ENCODE data around the gene SLC8A1. TPM values are rescaled to one million over a fixed set of nuclear protein-coding genes. Genes with fewer than 3 reads are reported as not detected.

The SLC8A1 gene
- total and polyA plus RNA-seq, 8 donors = 0.31 to 105 (median 14.0) TPM

- H3K36me3 ChIP-seq = no peaks in the 10 kb centered on the region
- TF ChIP-seq POLR2A (IDR thresholded peaks at IDR 0.05) (no peak), CTCF (IDR thresholded peaks at IDR 0.05) (peak in 5 of 7 experiments; percentile 8 to 39 (median 28))
- H3K4me1 ChIP-seq = peaks cover 0 to 24% (median 7%) of the 10 kb centered on the region in 4 donors
- no peaks in the 10 kb centered on the region for H3K9me3 ChIP-seq
- no peak overlapping the region for H3K4me3 ChIP-seq
- peak; percentile 47 to 73 for DNase-seq
- no peak overlapping the region for H3K27ac ChIP-seq
- intact Hi-C loops (cut with DNase I; ENCODE audit: low total_unique reads) = no loop called here
- no peaks in the 10 kb centered on the region for H3K27me3 ChIP-seq
- WGBS, 5 donors = 0 to 20% (median 5%) methylated on average over 1 of the region's 1 CpG
Observed at GRCh38 chr2:40244675-40245074, 207.2 kb downstream of the SLC8A1 start.

GRCh38 chr2:40244251-40244650, 207.6 kb downstream of the SLC8A1 start:
- Histone ChIP-seq H3K27me3 (no peaks in the 10 kb centered on the region), H3K36me3 (no peaks in the 10 kb centered on the region), H3K9me3 (no peaks in the 10 kb centered on the region), H3K4me3 (no peak overlapping the region), H3K27ac (peak overlapping the region in 1 of 5 donors; percentile 28), H3K4me1 (peaks cover 0 to 29% (median 7%) of the 10 kb centered on the region in 4 donors)
- peak in 1 of 2 donors; percentile 12 for DNase-seq
- TF ChIP-seq POLR2AphosphoS5 (IDR thresholded peaks at IDR 0.05) (no peak), CTCF (IDR thresholded peaks at IDR 0.05) (no peak)
- intact Hi-C loops (cut with DNase I; ENCODE audit: low total_unique reads) = no loop called here
- 54 to 67% (median 56%) methylated on average over 6 of the region's 6 CpGs for WGBS, 5 donors

GRCh38 chr2:40243581-40244187, 208.2 kb downstream of the SLC8A1 start:
- no peaks in the 10 kb centered on the region for H3K36me3 ChIP-seq
- H3K9me3 ChIP-seq = no peaks in the 10 kb centered on the region
- 47 to 70% (median 68%) methylated on average over 3 of the region's 3 CpGs for WGBS, 5 donors
- H3K4me3 ChIP-seq = no peak overlapping the region
- intact Hi-C loops (cut with DNase I; ENCODE audit: low total_unique reads) = no loop called here
- peak overlapping the region in 1 of 5 donors; percentile 28 for H3K27ac ChIP-seq
- peak in 1 of 2 donors; percentile 39 for DNase-seq
- H3K4me1 ChIP-seq = peaks cover 0 to 30% (median 7%) of the 10 kb centered on the region in 4 donors
- TF ChIP-seq POLR2A (IDR thresholded peaks at IDR 0.05) = no peak
- H3K27me3 ChIP-seq = no peaks in the 10 kb centered on the region

GRCh38 chr2:40242315-40242714, 209.6 kb downstream of the SLC8A1 start:
- WGBS, 5 donors = 76 to 93% (median 86%) methylated on average over 3 of the region's 3 CpGs
- intact Hi-C loops (cut with DNase I; ENCODE audit: low total_unique reads) = no loop called here
- Histone ChIP-seq H3K27me3 (no peaks in the 10 kb centered on the region), H3K4me1 (peaks cover 0 to 30% (median 7%) of the 10 kb centered on the region in 4 donors), H3K27ac (no peak overlapping the region), H3K36me3 (no peaks in the 10 kb centered on the region), H3K9me3 (no peaks in the 10 kb centered on the region), H3K4me3 (no peak overlapping the region)
- no peak for DNase-seq
- TF ChIP-seq EP300 (IDR thresholded peaks at IDR 0.05) (no peak), CTCF (IDR thresholded peaks at IDR 0.05) (no peak), POLR2A (IDR thresholded peaks at IDR 0.05) (no peak), POLR2AphosphoS5 (IDR thresholded peaks at IDR 0.05) (no peak)

- H3K27ac ChIP-seq = peak overlapping the region in 4 of 5 donors; percentile 20 to 67 (median 40)
- DNase-seq = peak; percentile 39 to 92
- WGBS, 5 donors = 32 to 59% (median 54%) methylated on average over 5 of the region's 5 CpGs
- H3K9me3 ChIP-seq = no peaks in the 10 kb centered on the region
- peaks cover 0 to 29% (median 7%) of the 10 kb centered on the region in 4 donors for H3K4me1 ChIP-seq
- H3K4me3 ChIP-seq = no peak overlapping the region
- H3K36me3 ChIP-seq = no peaks in the 10 kb centered on the region
- H3K27me3 ChIP-seq = no peaks in the 10 kb centered on the region
- TF ChIP-seq EP300 (IDR thresholded peaks at IDR 0.05) (peak; percentile 26), CTCF (IDR thresholded peaks at IDR 0.05) (no peak), POLR2AphosphoS5 (IDR thresholded peaks at IDR 0.05) (peak in 2 of 3 donors; percentile 5 to 70), POLR2A (IDR thresholded peaks at IDR 0.05) (no peak)
- intact Hi-C loops (cut with DNase I; ENCODE audit: low total_unique reads) = no loop called here
Observed at GRCh38 chr2:40240070-40240469, 211.8 kb downstream of the SLC8A1 start.
